ENCODE measurements around the gene TRNP1.

The TRNP1 gene

DNA sequence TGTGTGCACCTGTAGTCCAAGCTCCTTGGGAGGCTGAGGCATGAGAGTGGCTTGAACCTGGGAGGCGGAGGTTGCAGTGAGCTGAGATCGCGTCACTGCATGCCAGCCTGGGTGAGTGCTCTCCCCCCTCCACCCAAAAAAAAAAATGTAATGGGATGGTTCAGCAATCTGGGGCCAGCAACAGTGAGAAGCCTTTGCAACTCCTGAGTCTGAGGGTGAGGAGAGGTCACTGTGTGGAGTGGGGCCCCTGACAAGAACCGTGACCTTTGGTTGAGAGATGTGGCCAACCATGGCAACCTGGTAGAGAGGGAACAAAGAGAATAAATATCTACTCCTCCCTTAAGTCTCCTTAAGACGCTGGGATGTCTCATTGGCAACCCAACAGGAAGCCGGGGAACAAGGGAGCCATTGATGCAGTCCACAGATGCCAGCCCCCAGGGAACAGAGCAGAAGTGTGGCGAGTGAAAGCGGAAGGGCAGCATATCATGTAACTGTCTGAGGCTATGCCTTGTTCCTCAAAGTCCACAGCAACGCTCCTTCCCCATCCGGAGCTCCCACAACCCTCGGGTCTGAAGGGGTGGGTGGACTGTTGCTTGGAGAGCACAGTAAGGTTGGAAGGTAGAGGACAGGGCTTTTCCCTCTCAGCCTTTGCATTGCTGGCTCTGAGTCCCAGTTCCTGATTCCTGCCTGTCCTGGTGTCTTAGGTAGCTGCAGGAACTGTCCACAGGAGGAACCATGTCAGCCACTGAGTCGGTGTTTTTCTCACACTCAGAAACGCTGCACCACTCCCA, 8.3 kb downstream of the TRNP1 start:
- DNase-seq (ENCODE audit: low read depth): no peak

GRCh38 chr1:27003745-27004470, 10.4 kb downstream of the TRNP1 start:
- DNase-seq (ENCODE audit: low read depth): no peak

DNA sequence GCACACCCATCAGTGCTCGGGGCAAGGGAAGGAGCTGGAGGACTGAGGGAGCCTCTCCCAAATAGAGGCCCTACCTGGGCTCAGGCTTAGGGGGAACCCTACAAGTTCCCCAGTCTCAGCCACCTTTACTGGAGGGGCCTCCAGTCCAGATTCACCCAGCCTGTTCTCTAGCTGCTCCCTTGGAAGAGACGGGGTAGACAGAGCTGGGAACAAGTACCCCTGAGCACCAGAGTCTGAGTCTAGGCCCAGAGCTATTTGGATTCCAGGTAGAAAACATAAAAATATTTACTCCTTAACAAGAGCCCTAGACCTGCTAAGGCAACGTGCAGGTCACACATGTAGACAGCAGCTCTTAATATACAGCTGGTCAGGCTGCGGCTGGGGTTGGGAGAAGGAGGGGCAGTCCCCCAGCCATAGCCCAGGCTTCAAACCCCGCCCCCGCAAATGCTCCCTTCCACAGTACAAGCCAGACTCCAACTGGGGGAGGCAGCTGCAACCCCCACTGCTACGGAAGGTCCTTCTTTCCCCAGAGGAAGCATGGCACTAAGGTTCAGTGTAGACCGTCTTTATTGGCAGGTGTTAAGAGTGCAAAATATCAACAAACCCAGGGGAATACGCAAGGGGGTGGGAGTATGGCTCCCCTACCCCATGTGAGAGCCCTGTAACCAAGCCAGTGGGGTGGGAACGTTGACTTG, 11.1 kb downstream of the TRNP1 start:
- DNase-seq (ENCODE audit: low read depth): no peak

DNA sequence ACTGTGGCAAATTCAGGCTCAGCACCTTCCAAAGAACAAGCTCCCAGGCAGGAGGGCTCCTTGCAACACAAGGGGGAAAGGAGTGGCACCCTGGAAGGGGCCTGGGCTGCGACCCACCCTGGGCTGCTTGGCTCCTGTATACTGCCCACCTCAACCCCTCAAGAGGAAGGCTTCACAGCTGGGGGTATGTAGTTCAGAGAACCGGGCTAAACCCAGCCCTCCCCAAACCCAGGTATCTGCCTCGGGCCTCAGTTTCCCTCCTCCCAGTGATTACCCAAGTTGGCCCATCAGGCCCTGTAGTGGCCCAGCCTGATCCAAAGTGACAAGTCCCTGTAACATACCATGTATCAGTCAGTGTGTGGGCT, 11.7 kb downstream of the TRNP1 start:
- no peak for DNase-seq (ENCODE audit: low read depth)

DNA sequence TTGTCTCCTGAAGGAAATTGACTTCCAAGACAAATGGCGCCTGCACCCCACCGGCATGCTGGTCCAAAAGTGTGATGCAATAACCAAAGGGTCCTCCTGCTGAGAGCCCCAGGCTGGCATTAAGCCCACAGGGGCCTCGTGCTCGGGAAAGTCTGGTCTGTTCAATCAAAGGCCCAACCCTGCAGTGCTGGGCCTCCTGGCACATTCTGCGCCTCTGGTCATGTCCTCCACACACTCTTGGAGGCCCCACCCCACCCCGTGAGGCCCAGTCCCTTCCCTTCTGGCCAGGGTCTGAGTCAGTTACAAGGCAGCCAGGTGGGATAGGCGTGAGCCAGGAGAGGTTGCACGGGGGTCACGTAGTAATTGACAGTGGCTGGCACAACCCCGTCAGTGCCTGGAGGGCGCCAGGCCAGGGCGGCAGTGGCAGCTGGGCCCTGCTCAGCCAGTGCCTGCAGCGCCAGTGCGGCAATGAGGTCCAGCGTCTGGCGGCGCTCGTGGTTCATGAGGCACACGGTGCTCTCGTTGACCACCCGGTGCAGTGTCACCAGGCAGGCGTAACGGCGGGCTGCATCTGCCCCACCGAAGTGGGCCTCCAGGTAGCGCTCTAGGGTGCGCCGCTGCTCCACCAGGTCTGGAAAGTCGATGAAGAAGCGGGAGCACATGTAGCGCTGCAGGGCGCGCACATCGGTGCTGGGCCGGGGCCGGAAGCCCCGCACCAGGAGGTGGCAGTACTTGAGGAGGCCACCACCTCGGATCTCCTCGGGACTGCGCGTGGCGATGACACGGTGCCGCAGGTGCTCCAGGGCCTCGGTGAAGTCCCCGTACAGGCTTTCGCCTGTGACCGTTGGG, 12.4 kb downstream of the TRNP1 start:
- no peak for DNase-seq (ENCODE audit: low read depth)

DNA sequence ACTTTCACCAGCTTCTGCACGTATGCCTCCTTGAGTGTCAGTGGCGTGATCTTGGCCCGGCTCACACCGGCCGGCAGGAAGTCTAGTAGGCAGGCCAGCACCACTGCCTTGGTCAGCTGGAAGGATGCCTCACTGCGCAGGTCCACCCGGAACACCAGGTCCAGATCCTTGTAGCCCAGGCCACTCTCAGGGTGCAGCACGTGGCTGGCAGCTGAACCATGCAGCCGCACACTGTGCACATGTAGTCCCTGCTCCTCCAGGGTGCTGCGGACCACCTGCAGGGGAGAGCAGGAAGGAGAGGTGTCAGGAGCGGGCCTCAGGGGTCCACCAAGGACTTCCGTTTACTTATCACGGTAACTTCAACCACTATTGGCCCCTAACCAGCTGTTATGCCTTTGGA, 13.2 kb downstream of the TRNP1 start:
- no peak for DNase-seq (ENCODE audit: low read depth)

DNA sequence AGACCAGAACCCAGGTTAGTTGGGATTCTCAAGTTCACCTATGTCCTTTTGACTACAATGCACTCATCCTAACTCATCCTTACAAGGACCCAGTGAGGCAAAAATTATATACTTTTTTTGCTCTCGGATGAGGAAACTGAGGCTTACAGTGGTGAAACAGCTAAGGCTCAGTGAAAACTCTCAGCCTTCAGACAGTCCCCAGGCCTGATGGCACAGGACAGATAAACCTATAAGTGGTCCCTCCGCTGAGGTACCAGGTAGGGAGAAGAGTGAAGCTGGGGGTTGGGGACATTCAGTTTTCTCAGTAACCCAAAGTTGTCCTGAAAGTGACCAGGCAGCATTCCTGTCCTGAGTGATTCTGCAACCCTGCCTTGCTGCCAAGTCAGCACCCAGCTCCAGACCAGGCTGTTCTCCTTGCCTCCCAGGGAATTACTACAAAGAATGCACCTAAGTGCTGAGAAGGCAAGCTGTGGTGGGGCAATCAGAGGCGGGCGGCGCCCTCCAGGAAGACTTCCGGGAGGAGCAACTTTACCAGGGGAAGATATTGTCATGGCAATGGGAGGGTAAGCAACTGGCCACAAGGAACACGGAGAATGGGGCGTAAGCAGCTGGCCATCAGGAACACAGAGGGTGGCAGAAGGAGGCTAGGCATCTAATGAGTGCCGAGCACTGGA, 14.6 kb downstream of the TRNP1 start:
- no peak for DNase-seq (ENCODE audit: low read depth)

- no peak for DNase-seq (ENCODE audit: low read depth)
Observed at GRCh38 chr1:27009601-27010197, 16.2 kb downstream of the TRNP1 start.

- DNase-seq (ENCODE audit: low read depth): no peak
Observed at GRCh38 chr1:27010226-27010994, 16.9 kb downstream of the TRNP1 start.

- no peak for DNase-seq (ENCODE audit: low read depth)
Observed at GRCh38 chr1:27011058-27011764, 17.7 kb downstream of the TRNP1 start.

DNA sequence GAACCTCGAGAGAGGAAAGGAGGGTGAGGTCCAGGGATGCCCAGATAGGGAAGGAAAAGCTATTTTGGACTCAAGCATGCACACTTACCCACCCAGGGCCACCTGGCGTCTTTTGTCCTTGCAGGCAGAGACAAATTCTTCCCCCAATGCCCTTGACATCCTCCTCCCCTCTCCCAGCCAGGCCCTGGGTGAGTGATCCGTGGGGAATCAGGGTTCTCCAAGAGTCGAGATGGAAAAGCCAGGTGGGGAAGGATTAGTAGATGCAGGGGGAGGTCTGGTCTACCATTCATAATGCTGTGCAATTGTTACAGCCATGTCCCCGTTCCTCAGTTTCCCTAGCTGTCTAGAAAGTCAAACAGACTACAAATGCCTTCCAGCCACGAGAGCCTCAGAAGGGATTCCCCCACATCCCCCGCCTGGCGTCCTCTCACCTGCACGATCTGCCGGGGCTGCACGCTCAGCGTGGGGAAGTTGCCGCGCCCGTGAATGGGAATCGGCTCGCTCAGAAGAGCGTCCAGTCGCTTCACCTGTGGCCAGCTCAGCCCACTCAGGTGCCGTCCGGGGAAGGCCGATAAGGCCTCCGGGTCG, 18.6 kb downstream of the TRNP1 start:
- DNase-seq (ENCODE audit: low read depth): no peak

- no peak for DNase-seq (ENCODE audit: low read depth)
Observed at GRCh38 chr1:27015260-27015659, 21.8 kb downstream of the TRNP1 start.

DNA sequence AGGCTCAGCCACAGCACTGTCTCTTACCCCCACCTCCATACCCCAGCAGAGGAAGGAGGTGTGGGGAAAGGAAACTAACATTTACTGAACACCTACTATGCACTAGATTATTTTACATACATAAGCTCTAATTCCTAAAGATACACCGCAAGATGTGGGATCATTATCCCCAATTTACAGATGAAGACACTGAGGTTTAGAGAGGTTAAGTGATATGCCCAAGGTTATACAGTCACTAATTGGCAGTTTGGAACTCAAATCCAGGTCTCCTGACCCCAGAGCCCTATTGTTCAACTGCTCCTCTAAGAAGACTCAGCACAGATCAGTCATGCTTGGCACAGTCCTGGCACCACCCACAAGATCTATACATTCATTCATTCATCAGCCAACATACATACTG, 22.9 kb downstream of the TRNP1 start:
- no peak for DNase-seq (ENCODE audit: low read depth)

DNA sequence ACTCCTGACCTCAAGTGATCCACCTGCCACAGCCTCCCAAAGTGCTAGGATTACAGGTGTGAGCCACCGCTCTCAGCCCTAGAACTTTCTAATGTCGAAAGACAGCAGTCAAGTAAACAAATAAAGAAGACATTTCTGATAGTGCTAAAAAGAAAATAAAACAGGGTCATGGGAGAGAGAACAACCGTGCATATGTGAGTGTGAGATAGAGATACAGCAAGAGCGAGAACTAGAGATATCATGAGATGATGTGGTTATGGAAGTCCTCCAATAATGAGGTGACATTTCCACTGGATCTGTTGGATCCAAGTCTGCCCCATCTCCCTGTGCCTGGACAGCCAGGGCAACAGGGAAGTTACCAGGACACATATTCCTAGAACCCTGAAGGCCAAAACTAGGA, 23.7 kb downstream of the TRNP1 start:
- DNase-seq (ENCODE audit: low read depth): no peak

- no peak for DNase-seq (ENCODE audit: low read depth)
Observed at GRCh38 chr1:27018316-27018715, 24.8 kb downstream of the TRNP1 start.

DNA sequence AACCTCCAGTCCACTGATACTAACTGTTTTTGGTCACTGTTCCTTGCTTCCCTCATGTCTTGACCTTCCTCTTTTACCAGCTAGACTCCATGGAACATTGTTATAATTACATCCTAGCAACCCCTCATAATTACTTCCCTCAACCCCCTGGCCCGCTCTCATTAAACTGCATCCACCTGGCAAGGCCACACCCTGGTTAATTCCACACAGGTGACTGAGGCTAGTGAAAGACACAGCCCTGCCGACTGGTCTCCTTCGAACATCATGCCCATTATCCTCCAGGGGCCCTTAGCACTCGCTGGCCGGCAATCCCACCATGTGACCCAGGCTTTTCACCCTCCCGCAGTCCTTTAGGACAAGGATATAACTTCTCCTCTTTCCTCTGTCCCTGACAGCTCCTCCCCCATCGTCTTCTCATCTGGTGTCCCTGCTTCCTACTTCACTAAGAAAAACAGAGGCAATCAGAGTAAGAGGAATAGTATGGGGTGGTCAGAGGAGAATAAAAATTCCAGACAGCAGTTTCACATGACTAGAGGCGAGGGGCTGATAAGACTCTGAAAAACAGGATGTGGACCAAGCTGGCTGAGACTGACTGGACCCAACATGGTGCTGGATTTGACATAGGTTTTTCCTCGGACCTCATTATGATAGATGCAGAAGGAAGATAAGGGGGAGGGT, 28.0 kb downstream of the TRNP1 start:
- DNase-seq (ENCODE audit: low read depth): no peak

- DNase-seq (ENCODE audit: low read depth): no peak
Observed at GRCh38 chr1:27025718-27026117, 32.2 kb downstream of the TRNP1 start.

GRCh38 chr1:27026621-27027574, 33.4 kb downstream of the TRNP1 start:
- DNase-seq (ENCODE audit: low read depth): no peak

Data from activated gamma-delta T cell treated with anti-CD3 and anti-CD28 coated beads, Interleukin-2, amount 50 U/mL, for 16 hours (primary cell).